PFSK-1 (cell line): ENCODE data around the gene SEPTIN10.

Source experiments
- FOXP2 ChIP-seq: optimal IDR thresholded peaks from 2 replicates; pipeline ENCODE3; 2011; ENCODE audit warnings: borderline replicate concordance, control low read depth, inconsistent platforms; ENCODE audit not compliant: insufficient read depth; ENCODE audit errors: extremely low read length, extremely low read depth
- POLR2AphosphoS5 ChIP-seq: IDR thresholded peaks from 2 replicates; pipeline ENCODE4 v1.6.1; 2012; ENCODE audit warnings: low read depth, mild to moderate bottlenecking, control low read depth, low read length, moderate library complexity
- REST ChIP-seq, 2 experiments: IDR thresholded peaks; 2 replicates each; pipeline versions ENCODE4 v1.6.1 to v1.8.0; 2011 to 2012; ENCODE audit warnings: low read depth in 2 of 2, low read length in 2 of 2, control low read depth in 1 of 2, inconsistent platforms in 1 of 2, mild to moderate bottlenecking in 1 of 2, moderate library complexity in 1 of 2; ENCODE audit not compliant: insufficient read depth in 1 of 2
- SIN3A ChIP-seq: IDR thresholded peaks from 2 replicates; pipeline ENCODE4 v1.6.1; 2012; ENCODE audit warnings: mild to moderate bottlenecking, low read length, moderate library complexity, borderline replicate concordance; ENCODE audit not compliant: insufficient read depth
- TAF1 ChIP-seq: IDR thresholded peaks from 2 replicates; pipeline ENCODE4 v1.6.1; 2012; ENCODE audit warnings: low read length, control low read depth, borderline replicate concordance; ENCODE audit not compliant: insufficient read depth

The SEPTIN10 gene

GRCh38 chr2:109529532-109530449 is 84.0 kb downstream of the SEPTIN10 start:
- TF ChIP-seq POLR2AphosphoS5: no peak
- TF ChIP-seq REST (IDR thresholded peaks at IDR 0.05; ENCODE audit: insufficient read depth in 1 of 2, low read depth in 2 of 2, low read length in 2 of 2): no peak

- no peak for TF ChIP-seq TAF1
- TF ChIP-seq POLR2AphosphoS5: no peak
- no peak for TF ChIP-seq FOXP2
- TF ChIP-seq SIN3A: no peak
- TF ChIP-seq REST (IDR thresholded peaks at IDR 0.05; ENCODE audit: insufficient read depth in 1 of 2, low read depth in 2 of 2, low read length in 2 of 2): no peak
Measured at GRCh38 chr2:109528811-109529501, 84.8 kb downstream of the SEPTIN10 start.

- TF ChIP-seq TAF1: no peak
- TF ChIP-seq REST (IDR thresholded peaks at IDR 0.05; ENCODE audit: insufficient read depth in 1 of 2, low read depth in 2 of 2, low read length in 2 of 2): no peak
- no peak for TF ChIP-seq POLR2AphosphoS5
Measured at GRCh38 chr2:109527846-109528705, 85.7 kb downstream of the SEPTIN10 start.

GRCh38 chr2:109527079-109527478 is 86.7 kb downstream of the SEPTIN10 start:
- TF ChIP-seq REST (IDR thresholded peaks at IDR 0.05; ENCODE audit: insufficient read depth in 1 of 2, low read depth in 2 of 2, low read length in 2 of 2) (no peak), TAF1 (no peak), FOXP2 (no peak), SIN3A (no peak), POLR2AphosphoS5 (no peak)
